Astrocyte (in vitro differentiated cells and primary cell): ENCODE data around the gene SMIM31. TPM values are rescaled to one million over a fixed set of nuclear protein-coding genes. Genes with fewer than 3 reads are reported as not detected.

Experiments used
- DNase-seq: peaks from one replicate; pipeline ENCODE4 v3.0.0-alpha.2; 2010; ENCODE audit warnings: low read depth
- FAIRE-seq: peaks from 2 replicates; lab custom pipeline; 2011; peaks lifted over from hg19 to GRCh38; lab: Jason Lieb, UNC
- H2AFZ ChIP-seq: 2 replicates; pipeline ENCODE4 v1.6.0; 2012; ENCODE audit warnings: low read depth, low read length, inconsistent platforms
- H3K27ac ChIP-seq: 2 replicates; pipeline ENCODE4 v1.5.1; 2011; ENCODE audit warnings: low read depth, low read length, inconsistent platforms
- H3K27me3 ChIP-seq: 2 replicates; pipeline ENCODE4 v1.6.0; 2011; ENCODE audit warnings: low read length, inconsistent platforms; ENCODE audit not compliant: insufficient read depth
- H3K36me3 ChIP-seq: 2 replicates; pipeline ENCODE4 v1.5.1; 2011; ENCODE audit warnings: low read length, inconsistent platforms; ENCODE audit not compliant: insufficient read depth
- H3K4me1 ChIP-seq: 2 replicates; pipeline ENCODE4 v1.5.1; 2011; ENCODE audit warnings: low read length, inconsistent platforms; ENCODE audit not compliant: insufficient read depth
- H3K4me2 ChIP-seq: 2 replicates; pipeline ENCODE4 v1.6.0; 2012; ENCODE audit warnings: low read length, inconsistent platforms
- H3K4me3 ChIP-seq: 2 replicates; pipeline ENCODE4 v1.5.1; 2011; ENCODE audit warnings: low read depth, mild to moderate bottlenecking, low read length, inconsistent platforms; ENCODE audit not compliant: insufficient read depth
- H3K79me2 ChIP-seq: 2 replicates; pipeline ENCODE4 v1.6.0; 2012; ENCODE audit warnings: mild to moderate bottlenecking, low read length, inconsistent platforms; ENCODE audit not compliant: insufficient read depth
- H3K9ac ChIP-seq: 2 replicates; pipeline ENCODE4 v1.6.0; 2012; ENCODE audit warnings: mild to moderate bottlenecking, low read length, inconsistent platforms
- H3K9me3 ChIP-seq: 2 replicates; pipeline ENCODE4 v1.5.1; 2012; ENCODE audit warnings: low read depth, mild to moderate bottlenecking, low read length, inconsistent platforms; ENCODE audit not compliant: insufficient read depth
- H4K20me1 ChIP-seq: 2 replicates; pipeline ENCODE4 v1.6.0; 2012; ENCODE audit warnings: low read length, inconsistent platforms; ENCODE audit not compliant: insufficient read depth
- H3K27ac Mint-ChIP-seq: one replicate; pipeline ENCODE4 v1.8.0; 2021; ENCODE audit warnings: mild to moderate bottlenecking, mixed read lengths; ENCODE audit not compliant: unreplicated experiment
- H3K27me3 Mint-ChIP-seq: one replicate; pipeline ENCODE4 v1.8.0; 2021; ENCODE audit warnings: low read depth, mixed read lengths; ENCODE audit not compliant: unreplicated experiment
- H3K36me3 Mint-ChIP-seq: one replicate; pipeline ENCODE4 v1.8.0; 2021; ENCODE audit warnings: low read depth, mixed read lengths; ENCODE audit not compliant: unreplicated experiment
- H3K4me1 Mint-ChIP-seq: one replicate; pipeline ENCODE4 v1.8.0; 2021; ENCODE audit warnings: low read depth, mixed read lengths; ENCODE audit not compliant: unreplicated experiment
- H3K4me3 Mint-ChIP-seq: one replicate; pipeline ENCODE4 v1.8.0; 2021; ENCODE audit warnings: mild to moderate bottlenecking, moderate library complexity, mixed read lengths; ENCODE audit not compliant: unreplicated experiment
- H3K9me3 Mint-ChIP-seq: one replicate; pipeline ENCODE4 v1.8.0; 2021; ENCODE audit warnings: mild to moderate bottlenecking, mixed read lengths; ENCODE audit not compliant: unreplicated experiment
- EZH2 ChIP-seq: IDR thresholded peaks from 2 replicates; pipeline ENCODE4 v1.6.1; 2012; ENCODE audit warnings: mild to moderate bottlenecking, low read length, inconsistent platforms; ENCODE audit not compliant: insufficient read depth
- total RNA-seq: library from RNA; stranded (reverse); gene quantifications from 2 replicates; pipeline ENCODE4 v1.2.1, GENCODE V29; 2021
- TF ChIP-seq, protein P1 (sequence below): IDR thresholded peaks from 2 replicates; pipeline ENCODE4 v1.5.1; 2011; ENCODE audit warnings: low read depth, mild to moderate bottlenecking, inconsistent platforms, low read length, moderate library complexity; ENCODE audit not compliant: insufficient read depth

Gene SMIM31
- total RNA-seq, 1 donor from 2014 or later, result not detected

DNA sequence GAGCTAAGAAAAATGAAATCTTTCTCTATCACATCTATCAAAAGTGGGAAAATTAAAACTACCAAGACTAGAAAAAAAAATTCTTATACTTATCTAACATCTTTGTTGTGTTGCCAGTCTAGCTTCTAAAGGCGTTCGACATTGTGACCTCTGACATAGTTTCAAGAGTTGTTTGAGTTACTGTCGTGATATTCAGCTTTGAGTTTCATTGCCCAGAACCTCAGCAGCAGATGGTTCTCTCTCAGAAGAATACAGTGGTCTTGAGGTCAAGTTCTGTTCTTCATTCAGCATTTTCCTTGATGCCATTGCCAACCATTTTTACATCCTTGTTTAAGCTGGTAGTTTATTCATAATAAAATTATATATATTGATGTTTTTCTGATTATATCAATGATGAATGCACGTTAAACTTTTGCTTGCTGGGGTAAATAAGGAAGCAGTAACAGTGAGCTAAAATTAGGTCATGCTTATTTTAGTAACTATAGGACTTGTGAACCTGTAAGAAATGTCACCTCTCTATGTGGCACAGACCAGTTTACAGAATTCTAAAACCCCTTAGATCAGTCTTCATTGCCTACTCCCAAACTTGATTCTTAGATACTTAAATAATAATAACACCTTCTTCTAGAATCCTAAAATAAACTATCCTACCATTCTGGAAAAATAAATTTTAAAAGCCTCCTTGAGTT is 23.1 kb upstream of the SMIM31 start:
- H3K9ac ChIP-seq, result no peak overlapping the region
- H3K36me3 ChIP-seq, result no peaks in the 10 kb centered on the region
- Mint-ChIP-seq H3K36me3 (no peaks in the 10 kb centered on the region), H3K4me3 (no peak overlapping the region), H3K27ac (no peak overlapping the region), H3K27me3 (no peaks in the 10 kb centered on the region), H3K9me3 (no peaks in the 10 kb centered on the region), H3K4me1 (no peaks in the 10 kb centered on the region)
- no peak for TF ChIP-seq EZH2
- TF ChIP-seq, protein P1, sequence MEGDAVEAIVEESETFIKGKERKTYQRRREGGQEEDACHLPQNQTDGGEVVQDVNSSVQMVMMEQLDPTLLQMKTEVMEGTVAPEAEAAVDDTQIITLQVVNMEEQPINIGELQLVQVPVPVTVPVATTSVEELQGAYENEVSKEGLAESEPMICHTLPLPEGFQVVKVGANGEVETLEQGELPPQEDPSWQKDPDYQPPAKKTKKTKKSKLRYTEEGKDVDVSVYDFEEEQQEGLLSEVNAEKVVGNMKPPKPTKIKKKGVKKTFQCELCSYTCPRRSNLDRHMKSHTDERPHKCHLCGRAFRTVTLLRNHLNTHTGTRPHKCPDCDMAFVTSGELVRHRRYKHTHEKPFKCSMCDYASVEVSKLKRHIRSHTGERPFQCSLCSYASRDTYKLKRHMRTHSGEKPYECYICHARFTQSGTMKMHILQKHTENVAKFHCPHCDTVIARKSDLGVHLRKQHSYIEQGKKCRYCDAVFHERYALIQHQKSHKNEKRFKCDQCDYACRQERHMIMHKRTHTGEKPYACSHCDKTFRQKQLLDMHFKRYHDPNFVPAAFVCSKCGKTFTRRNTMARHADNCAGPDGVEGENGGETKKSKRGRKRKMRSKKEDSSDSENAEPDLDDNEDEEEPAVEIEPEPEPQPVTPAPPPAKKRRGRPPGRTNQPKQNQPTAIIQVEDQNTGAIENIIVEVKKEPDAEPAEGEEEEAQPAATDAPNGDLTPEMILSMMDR, result no peak
- DNase-seq (no peak), FAIRE-seq (no peak)
- H4K20me1 ChIP-seq, result no peaks in the 10 kb centered on the region
- H3K4me2 ChIP-seq, result no peak overlapping the region
- no peak overlapping the region for H3K27ac ChIP-seq
- no peak overlapping the region for H3K4me3 ChIP-seq
- no peaks in the 10 kb centered on the region for H3K4me1 ChIP-seq
- no peaks in the 10 kb centered on the region for H3K27me3 ChIP-seq
- H2AFZ ChIP-seq, result no peak overlapping the region
- H3K9me3 ChIP-seq, result no peaks in the 10 kb centered on the region
- no peaks in the 10 kb centered on the region for H3K79me2 ChIP-seq

GRCh38 chr4:164731827-164732474 is 22.0 kb upstream of the SMIM31 start:
- Histone ChIP-seq H3K36me3 (no peaks in the 10 kb centered on the region), H3K27me3 (no peaks in the 10 kb centered on the region), H3K9ac (no peak overlapping the region), H3K9me3 (no peaks in the 10 kb centered on the region), H4K20me1 (no peaks in the 10 kb centered on the region), H2AFZ (no peak overlapping the region), H3K4me2 (no peak overlapping the region), H3K4me1 (no peaks in the 10 kb centered on the region), H3K27ac (no peak overlapping the region), H3K79me2 (no peaks in the 10 kb centered on the region), H3K4me3 (no peak overlapping the region)
- DNase-seq (peak; percentile 10), FAIRE-seq (no peak)
- Mint-ChIP-seq H3K27me3 (no peaks in the 10 kb centered on the region), H3K4me3 (no peak overlapping the region), H3K4me1 (no peaks in the 10 kb centered on the region), H3K27ac (no peak overlapping the region), H3K9me3 (no peaks in the 10 kb centered on the region), H3K36me3 (no peaks in the 10 kb centered on the region)
- no peak for TF ChIP-seq EZH2
- TF ChIP-seq, protein P1, result peak; percentile 94

- Histone ChIP-seq H2AFZ (no peak overlapping the region), H3K79me2 (no peaks in the 10 kb centered on the region), H3K9ac (no peak overlapping the region), H3K27me3 (no peaks in the 10 kb centered on the region), H3K4me3 (no peak overlapping the region), H3K4me1 (no peaks in the 10 kb centered on the region), H3K27ac (no peak overlapping the region), H4K20me1 (no peaks in the 10 kb centered on the region), H3K9me3 (no peaks in the 10 kb centered on the region), H3K4me2 (no peak overlapping the region), H3K36me3 (no peaks in the 10 kb centered on the region)
- TF ChIP-seq, protein P1, result no peak
- TF ChIP-seq EZH2, result no peak
- no peak overlapping the region for H3K4me3 Mint-ChIP-seq
- H3K27ac Mint-ChIP-seq, result no peak overlapping the region
- no peaks in the 10 kb centered on the region for H3K27me3 Mint-ChIP-seq
- no peaks in the 10 kb centered on the region for H3K4me1 Mint-ChIP-seq
- no peak for FAIRE-seq
- H3K36me3 Mint-ChIP-seq, result no peaks in the 10 kb centered on the region
- H3K9me3 Mint-ChIP-seq, result no peaks in the 10 kb centered on the region
- no peak for DNase-seq
Measured at GRCh38 chr4:164734484-164734883, 19.4 kb upstream of the SMIM31 start.
